Measurements from ENCODE around the gene PARP6.

Gene PARP6

DNA sequence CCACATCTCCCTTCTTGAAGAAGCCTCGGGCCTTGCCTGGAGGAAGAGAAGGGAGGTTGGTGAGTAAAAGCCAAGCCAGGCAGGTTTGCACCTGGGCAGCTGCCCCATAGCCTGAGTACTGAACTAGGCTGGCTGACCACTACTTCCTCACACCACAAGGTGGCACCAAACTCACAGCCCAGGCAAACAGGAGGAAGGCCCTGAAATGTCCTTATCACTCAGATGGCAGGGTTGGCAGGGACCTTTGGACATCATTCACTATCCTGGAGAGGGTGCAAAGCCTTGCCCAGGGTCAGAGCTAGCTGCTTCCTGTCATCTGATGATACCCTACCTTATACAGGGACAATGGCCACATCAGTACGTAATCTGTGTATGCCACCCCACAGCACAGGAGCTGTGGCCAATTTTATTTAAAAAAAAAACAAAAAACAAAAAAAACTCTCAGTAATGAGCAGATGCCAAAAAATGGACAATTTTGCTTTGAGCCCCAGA is 72.6 kb downstream of the PARP6 start:
- peak; percentile 78 for DNase-seq (ENCODE audit: low spot score)

- DNase-seq (ENCODE audit: low spot score), result no peak
Observed at GRCh38 chr15:72199205-72199515, 73.2 kb downstream of the PARP6 start.

DNA sequence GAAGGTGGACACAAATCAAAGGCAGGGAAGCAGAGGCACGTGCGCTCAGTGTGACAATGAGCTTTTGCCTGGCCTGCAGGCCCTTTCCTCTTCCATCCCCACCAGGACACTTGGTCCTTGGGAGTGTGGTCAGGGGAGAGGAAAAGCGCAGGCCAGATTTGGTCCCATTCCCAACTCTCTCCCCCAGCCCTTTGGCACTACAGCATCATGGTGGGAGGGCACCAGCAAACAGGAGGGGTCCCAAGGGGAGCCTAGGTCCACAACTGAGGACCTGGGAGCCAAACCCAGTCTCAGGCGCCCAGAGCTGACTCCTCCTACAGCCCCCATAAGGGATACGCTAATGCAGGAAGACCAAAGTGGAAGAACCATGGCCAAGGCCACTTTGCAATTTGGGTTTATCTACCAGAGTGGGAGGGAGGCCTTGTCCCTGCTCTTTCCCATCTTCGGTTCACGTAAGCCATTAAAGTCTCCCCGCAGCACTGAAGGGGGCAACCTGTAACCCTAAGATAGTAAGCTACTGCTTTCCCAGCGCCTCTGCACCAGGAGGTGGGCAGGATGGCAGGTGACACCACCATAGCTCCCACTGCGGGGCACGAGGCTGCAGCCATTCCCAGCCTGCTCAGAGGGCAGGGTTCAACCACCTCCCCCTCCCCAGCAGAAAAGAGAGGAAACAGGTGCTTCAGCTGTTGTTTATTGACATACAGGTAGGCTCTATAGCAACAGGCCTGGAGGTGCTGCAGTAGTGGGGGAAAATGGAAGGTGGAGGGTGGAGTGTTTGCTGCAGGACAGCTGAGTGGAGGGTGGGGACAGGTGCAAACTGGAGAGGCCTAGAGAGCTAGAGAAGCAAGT is 73.8 kb downstream of the PARP6 start:
- no peak for DNase-seq (ENCODE audit: low spot score)

DNA sequence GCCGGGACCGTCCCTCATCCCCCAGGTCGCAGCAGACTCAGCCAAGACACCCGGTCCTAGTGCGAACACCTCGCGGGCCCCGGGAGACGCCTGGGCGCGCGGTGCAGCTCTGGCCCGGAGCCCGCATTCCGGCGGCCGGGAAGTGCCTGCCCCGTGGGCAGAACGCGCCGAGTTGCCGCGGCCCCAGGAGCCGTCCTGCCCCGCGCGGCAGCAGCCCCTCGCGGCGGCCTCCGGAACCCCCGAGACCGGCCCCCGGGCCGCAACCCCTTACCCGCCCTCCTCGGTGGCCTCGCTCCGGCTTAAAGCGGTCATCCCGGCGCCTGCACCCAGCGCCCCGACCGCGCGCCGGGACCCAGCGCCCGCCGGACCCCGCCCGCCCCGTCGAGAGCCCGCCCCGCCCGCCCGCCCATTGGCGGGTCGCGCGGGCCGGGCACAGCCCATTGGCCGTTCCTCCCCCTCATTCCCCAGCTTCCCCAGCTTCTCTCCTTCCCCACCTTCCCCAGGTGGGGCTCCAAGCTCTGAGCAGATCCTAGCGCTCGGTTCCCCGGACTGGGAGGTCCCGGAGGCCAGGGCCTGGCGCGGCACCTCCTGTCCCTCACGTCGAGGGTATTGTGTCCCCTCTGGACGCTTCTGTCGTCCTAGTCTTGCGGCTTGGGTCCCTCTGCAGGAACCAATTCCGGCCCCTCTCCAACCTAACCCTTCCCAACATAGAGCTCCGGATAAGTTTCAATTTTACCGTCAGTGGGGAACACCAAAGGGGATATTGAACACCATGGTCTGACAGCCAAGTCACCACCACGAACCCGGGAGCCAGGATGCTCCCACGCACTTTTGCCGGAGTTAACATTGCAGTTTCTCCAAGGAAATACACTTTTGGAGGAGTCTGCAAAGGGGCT is 74.6 kb downstream of the PARP6 start, which contains the start of gene GRAMD2A:
TSS of gene GRAMD2A (minus strand) at position 328 of the 896 bp plus-strand sequence.
- peak; percentile 93 for DNase-seq (ENCODE audit: low spot score)

- peak; percentile 41 for DNase-seq (ENCODE audit: low spot score)
Observed at GRCh38 chr15:72197041-72197459, 75.3 kb downstream of the PARP6 start.

DNA sequence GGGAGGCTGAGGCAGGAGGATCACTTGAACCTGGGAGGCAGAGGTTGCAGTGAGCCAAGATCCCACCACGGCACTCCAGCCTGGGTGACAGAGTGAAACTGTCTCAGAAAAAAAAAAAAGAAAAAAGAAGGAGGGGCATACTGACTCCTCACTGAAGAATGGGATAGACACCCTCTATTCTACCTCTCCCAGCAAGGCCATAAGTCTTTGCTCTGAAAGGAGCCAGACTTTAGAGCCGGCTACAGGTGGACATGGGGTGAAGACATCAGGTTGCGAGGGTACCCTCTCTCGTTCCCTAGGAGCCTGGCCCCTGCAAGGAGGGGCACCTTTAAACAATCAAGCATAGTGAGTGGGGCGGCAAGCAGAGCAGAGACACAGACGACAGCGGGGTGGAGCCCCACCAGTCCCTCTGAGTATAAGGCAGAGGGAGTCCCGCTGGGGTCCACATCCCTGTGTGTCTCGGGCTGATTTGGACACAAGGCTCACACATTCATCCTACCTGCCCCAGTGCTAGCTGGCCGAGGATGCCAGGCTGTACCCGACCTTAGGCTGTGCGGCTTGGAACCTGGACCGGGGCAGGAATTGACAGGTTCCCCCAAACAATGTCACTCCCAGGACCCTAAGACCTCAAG is 75.8 kb downstream of the PARP6 start:
- DNase-seq (ENCODE audit: low spot score), result no peak

DNA sequence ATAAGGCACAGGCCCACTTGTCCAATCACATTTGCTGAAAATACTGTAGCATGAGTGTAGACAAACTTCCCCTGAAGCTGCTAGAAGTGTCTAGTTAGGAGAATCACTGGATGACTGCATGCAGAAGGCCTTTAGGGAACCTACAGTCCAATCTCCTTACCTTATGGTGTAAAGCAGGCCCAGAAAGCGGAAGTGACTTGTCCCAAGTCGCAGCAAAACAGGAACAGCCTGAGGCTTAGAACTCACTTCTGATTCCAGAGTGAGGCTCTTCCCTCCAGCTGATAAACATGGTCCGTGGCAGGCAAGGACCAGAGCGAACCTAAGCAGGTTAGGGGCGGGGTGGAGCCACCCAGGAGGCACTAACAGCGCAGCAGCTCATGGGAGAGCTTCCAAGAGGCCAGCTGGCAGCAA is 77.2 kb downstream of the PARP6 start:
- no peak for DNase-seq (ENCODE audit: low spot score)

- DNase-seq (ENCODE audit: low spot score), result no peak
Observed at GRCh38 chr15:72193836-72194396, 78.4 kb downstream of the PARP6 start.

DNA sequence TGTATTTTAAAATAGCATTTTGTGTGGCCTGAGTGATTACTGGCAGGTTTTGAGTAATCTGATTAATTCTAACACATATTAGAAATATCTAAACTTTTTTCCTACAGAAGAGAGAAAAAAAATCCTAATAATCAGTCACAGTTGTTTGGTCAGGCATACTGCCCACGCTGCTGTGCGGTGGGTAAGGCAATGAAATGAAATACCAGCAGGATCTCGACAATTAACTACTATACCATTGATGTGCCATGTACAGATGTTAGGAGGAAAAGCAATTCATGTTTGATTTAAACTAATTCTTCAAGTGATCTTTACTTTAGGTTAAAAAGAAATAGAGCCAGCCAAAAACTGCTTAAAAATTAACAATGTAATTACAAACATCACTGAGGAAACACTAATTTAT is 79.9 kb downstream of the PARP6 start:
- DNase-seq (ENCODE audit: low spot score), result no peak

Measured in iPS-NIHi11 (cell line).